Measurements from ENCODE around the gene DMWD.
A peak's percentile ranks its signal among the peaks of the same experiment; 100 is the strongest.
"Not testable (repeated sequence)": the region's sequence is repeated elsewhere in the genome, so short reads cannot be mapped to it uniquely, and the experiment has no call there.

DMWD gene

DNA sequence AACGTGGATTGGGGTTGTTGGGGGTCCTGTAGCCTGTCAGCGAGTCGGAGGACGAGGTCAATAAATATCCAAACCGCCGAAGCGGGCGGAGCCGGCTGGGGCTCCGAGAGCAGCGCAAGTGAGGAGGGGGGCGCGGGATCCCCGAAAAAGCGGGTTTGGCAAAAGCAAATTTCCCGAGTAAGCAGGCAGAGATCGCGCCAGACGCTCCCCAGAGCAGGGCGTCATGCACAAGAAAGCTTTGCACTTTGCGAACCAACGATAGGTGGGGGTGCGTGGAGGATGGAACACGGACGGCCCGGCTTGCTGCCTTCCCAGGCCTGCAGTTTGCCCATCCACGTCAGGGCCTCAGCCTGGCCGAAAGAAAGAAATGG lies 22.8 kb downstream of the DMWD start:
- no peak for DNase-seq

DNA sequence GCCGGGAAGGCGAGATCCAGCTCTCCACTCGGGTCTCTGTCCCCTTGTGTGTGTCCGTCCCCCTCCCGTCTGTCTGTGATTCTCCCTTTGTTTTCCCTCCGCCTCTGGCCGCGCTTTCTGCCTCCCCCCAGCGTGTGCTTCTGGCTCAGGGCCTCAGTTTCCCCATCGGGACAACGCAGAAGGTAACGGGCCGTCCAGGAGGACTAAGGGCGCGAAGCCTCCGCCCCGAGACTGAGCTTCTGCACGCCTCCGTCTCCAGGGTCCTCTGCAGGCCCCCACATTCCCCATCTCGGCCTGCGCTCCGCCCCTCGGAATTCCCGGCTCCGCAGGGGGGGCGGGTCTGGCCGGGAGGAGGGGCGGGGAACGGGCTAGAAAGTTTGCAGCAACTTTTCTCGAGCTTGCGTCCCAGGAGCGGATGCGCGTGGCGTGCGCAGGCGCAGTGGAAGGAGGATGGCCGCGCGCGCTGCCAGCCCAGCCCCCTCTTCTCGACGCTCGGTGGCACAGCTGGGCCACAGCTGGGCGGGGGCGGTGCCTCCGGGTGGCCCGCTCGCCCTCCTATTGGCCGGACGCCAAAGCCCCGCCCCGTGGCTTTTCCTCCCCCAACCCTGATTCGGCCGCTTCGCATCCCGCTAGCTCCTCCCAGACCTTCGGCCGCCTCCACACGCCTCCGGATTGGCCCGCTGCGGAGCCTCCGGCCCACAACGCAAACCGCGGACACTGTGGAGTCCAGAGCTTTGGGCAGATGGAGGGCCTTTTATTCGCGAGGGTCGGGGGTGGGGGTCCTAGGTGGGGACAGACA lies 23.5 kb downstream of the DMWD start, which contains the start of gene SIX5:
Gene SIX5 (minus strand): TSS at position 269 of the 799 bp plus-strand sequence. CDS start 408 bp downstream, outside the sequence.
- peak; percentile 78 to 98 for DNase-seq

GRCh38 chr19:45768655-45768983 lies 24.0 kb downstream of the DMWD start:
- peak in 1 of 2 experiments; percentile 64 for DNase-seq

GRCh38 chr19:45767881-45768654 lies 24.6 kb downstream of the DMWD start:
- peak in 1 of 2 experiments; percentile 66 for DNase-seq

DNA sequence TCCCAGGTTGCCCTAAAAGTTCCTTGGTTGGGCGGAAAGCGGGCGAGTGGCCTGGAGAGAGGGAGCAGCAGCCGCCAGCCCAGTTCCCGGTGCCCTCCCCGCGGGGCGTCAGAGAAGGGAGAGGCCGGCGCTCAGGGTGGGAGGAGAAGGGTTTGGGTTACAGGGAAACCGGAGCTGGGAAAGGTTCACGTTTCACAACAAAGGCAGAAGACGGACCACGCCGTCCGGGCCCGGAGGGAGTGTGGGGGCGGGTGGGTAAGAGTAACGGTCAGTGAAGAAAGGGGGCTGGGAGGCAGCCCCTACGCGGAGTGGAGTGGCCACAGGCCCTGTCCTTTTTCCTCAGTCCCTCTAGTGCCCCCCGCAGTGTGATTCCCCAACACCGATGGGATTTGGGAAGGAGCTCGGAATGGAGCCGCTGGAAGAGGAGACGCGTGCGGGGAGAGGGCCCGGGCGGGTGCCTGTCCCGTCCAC lies 25.2 kb downstream of the DMWD start:
- peak in 1 of 2 experiments; percentile 59 for DNase-seq

GRCh38 chr19:45766869-45767346 lies 25.7 kb downstream of the DMWD start:
- DNase-seq: no peak

DNA sequence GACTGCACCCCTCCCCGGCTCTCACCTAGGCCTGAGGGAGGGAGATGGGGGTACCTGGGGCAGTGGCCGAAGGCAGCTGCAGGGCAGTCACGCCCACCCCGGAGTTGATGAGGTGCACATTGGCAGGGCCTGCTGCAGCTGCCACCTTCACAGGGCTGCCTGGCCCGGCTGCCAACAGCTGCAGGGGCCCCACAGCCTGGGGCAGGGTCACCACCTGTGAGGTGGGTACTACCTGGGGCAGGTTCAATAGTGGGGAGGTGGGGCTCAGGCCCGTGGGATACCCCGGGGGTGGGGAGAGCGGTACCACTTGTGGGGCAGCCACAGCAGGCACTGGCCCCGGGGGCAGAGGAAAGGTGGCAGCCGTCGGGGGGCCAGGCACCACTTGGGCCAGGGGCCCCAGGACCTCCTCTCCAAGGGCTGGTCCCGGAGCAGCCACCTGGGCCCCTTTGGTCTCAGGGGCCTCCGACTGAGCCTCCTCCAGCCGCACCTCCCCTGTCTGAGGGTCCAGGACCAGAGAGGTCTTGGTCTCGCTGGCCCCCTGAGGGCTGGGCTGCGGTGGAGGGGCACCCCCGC lies 26.3 kb downstream of the DMWD start:
- DNase-seq: no peak

DNA sequence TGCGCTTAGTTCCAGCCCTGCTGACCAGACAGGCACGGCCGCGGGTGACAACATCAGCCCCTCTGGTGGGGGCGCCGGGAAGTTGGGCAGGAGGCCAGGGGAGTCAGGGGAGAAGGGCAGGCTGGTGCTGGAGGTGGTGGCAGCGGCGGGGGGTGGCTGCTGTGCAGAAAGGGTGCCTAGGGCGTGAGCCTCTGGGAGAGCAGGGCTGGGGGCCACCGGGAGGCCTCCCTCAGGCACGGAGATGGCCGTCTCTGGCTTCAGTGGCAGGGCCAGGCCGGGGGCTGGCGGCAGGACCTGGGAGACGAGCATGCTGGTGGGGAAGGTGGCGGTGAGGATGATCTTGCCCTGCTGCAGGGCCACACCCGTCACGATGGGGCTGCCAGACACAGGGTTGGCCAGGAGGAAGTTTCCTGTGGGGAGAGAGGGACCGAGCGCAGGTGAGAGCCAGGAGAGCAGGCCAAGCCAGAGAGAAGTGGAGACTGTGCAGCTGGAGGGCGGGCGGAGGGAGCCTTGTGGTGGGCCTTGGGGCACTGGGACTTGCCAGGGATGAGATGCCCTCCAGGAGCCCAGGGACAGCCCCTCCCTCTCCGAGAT lies 26.8 kb downstream of the DMWD start:
- no peak for DNase-seq

GRCh38 chr19:45764945-45765701 lies 27.5 kb downstream of the DMWD start:
- no peak for DNase-seq

GRCh38 chr19:45764475-45764874 lies 28.2 kb downstream of the DMWD start:
- no peak for DNase-seq

DNA sequence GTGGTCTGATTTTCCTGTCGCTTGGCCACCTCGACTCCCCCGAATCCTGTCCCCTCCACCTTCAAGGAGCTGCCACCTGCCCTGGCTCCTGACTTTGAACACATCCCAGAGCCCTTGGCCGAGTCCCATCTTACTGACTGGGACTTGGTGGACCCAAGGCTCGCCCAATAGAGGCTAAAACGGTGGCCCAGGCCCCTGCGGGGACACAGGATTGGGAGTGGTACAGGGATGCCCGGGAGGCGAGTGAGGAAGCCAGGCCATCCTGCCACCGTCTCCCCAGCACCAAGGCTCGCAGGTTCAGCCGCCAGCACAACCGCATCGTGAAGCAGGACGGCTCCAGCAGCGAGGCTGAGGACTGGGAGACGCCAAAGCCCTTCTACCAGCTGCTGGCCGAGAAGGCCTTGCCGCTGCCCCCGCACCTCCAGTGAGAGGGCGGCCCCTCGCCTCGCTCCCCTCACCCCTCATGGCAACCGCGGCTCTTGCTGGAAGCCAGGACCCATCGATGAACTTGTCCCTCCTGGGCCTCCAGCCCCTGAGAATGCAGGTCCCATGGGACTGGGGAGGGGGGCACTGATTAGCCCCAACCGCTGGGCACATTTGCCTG lies 28.9 kb downstream of the DMWD start:
- DNase-seq: peak in 1 of 2 experiments; percentile 42

DNA sequence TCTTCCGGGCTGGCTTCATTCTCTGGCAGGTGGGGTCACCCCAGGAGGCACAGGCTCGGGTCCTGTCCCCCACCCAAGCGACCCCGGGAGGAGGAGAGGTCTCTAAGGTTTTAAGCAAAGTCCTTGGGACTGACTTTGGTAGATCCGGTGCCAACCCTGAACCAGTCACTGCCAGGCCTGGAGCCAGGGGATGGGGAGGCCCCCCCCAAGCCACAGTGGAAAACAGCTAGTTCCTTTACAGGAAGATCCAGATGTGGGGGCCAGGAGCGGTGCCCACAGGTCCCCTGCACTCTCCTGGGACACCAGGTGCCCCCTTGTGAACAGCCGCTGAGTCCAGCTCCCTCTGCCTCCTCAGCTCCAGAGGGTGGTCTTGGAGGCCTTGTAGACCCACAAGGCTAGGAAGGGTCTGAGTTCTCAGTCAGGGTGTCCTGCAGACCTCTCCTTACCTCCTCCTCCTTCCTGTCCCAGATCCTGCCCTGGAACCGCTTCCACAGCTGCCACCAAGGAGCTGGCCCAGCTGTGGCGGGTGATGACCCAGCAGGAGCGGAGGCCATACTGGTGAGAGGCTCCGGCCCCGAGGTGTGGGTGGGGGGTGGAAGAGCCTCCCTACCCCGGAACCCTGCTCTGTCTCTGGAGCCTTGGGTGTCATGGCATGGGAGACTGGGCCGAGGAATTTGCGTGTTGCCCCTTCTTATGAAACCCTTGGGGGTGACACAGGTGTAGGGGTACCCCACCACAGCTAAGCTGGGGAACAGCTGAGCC lies 29.6 kb downstream of the DMWD start:
- no peak for DNase-seq

GRCh38 chr19:45761714-45762113 lies 30.9 kb downstream of the DMWD start:
- no peak for DNase-seq

- no peak for DNase-seq
Measured at GRCh38 chr19:45758921-45759320, 33.7 kb downstream of the DMWD start.

GRCh38 chr19:45757695-45758094 lies 35.0 kb downstream of the DMWD start:
- DNase-seq: no peak

DNA sequence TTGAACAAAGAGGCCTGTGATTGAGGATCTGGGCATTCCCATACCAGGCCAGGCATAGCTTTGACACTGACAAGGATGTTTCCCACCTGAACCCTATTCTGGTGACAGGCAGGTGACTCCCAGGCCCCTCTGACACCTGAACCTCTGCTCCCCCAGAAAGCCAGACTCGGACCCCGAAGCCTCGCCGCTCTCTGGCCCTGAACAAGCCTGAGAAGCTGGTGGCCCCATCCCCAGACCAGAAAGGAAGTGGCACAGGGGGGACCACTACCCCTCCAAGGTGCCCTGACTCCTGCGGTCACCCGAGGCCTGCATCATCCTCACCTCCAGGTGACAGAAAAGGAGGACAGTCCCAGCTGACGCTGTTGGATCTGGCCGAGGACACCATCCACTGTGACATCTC lies 38.3 kb downstream of the DMWD start:
- no peak for DNase-seq

GRCh38 chr19:45753548-45753947 lies 39.1 kb downstream of the DMWD start:
- no peak for DNase-seq

- DNase-seq: no peak
Measured at GRCh38 chr19:45752639-45753038, 40.0 kb downstream of the DMWD start.

GRCh38 chr19:45751483-45751882 lies 41.2 kb downstream of the DMWD start:
- DNase-seq: not testable (repeated sequence)

GRCh38 chr19:45747513-45747912 lies 45.1 kb downstream of the DMWD start:
- DNase-seq: no peak

- DNase-seq: no peak
Measured at GRCh38 chr19:45746866-45747265, 45.8 kb downstream of the DMWD start.
